ENCODE results near the gene HOXB9.
A peak's percentile ranks its signal among the peaks of the same experiment; 100 is the strongest.

The HOXB9 gene

DNA sequence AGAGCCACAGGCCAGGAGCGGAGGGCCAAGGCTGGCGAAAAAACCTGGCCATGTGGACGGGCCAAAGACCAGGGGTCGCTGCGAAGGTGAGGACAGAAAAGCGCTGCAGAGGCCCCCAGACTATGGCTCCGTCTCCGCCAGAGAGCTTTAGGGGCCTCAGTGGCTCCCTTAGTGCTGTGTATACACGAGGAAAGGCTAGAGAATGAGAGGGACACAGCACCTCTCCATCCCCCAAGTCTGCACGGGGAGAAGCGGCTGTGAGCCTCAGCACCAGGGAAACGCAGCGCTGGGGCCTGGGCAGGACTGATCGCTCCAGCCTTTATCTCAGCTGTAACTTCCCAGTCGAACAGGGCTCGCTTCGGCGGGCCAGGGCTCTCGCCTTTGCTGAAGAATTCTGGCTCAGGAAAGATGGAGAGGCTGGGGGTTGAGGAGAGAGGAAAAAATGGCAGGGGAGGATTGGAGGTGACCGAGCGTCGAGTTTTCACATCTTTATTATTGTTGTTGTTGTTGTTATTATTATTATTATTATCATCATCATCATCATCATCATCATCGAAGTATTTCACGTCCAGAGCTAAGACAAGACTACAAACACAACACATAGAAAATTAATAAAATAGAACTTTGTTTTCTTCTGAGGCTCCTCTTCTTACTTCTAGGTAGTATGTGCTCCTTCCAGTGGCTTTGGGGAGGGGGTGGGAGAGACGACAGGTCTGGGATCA is 30.7 kb downstream of the HOXB9 start:
- Mint-ChIP-seq H3K4me3 (no peak overlapping the region), H3K27ac (no peak overlapping the region), H3K9me3 (no peaks in the 10 kb centered on the region), H3K27me3 (peaks cover 100% of the 10 kb centered on the region), H3K36me3 (ENCODE audit: low read depth) (no peaks in the 10 kb centered on the region), H3K4me1 (ENCODE audit: low read depth) (peaks cover 51% of the 10 kb centered on the region)
- intact Hi-C loops (cut with micrococcal nuclease), result no loop called here

GRCh38 chr17:48594538-48595277 is 31.4 kb downstream of the HOXB9 start:
- intact Hi-C loops (cut with micrococcal nuclease), result loop anchor here (5.0 kb wide), 1 partner anchor 257 kb away; no protein-coding TSS in a partner anchor
- Mint-ChIP-seq H3K36me3 (ENCODE audit: low read depth) (no peaks in the 10 kb centered on the region), H3K4me3 (no peak overlapping the region), H3K4me1 (ENCODE audit: low read depth) (peaks cover 59% of the 10 kb centered on the region), H3K27ac (no peak overlapping the region), H3K27me3 (peaks cover 100% of the 10 kb centered on the region), H3K9me3 (no peaks in the 10 kb centered on the region)

DNA sequence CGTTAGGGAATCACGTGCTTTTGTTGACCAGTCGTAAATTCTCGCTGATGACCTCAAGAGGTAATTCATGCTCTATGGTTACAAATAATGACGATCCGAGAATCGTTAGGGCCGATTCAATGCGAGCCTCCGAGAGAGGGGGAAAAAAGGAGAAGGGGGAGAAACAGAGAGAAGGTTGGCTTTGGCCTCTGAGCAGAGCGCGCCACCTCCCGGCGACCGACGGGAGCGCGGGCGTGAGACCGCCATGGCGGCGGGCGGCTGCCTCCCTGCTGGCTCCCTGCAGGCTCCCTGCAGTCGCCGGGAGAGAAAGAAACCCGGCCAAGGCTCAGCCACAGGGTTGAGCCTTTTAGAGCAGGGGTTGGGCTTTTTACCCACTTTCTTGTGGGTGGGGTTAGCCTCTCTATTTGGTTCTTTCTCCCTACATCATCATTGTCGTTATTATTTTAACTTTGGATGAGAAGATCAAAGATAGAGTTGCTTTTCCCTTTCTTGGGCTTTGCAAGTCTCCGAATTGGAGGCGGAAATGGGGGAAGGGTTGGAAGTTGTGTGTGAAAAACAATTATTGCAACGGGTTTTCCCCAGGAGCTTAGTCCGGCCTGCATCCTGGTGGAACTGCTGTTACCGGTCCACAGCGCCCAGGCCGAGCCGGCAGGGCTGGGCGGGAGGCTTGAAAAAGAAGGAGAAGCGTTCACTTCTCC is 32.2 kb downstream of the HOXB9 start:
- intact Hi-C loops (cut with micrococcal nuclease), result loop anchor here (2.0 to 5.0 kb wide), 2 partner anchors 241 to 257 kb away; no protein-coding TSS in a partner anchor
- no peak overlapping the region for H3K4me3 Mint-ChIP-seq
- H3K9me3 Mint-ChIP-seq, result no peaks in the 10 kb centered on the region
- H3K4me1 Mint-ChIP-seq (ENCODE audit: low read depth), result peaks cover 61% of the 10 kb centered on the region
- peaks cover 100% of the 10 kb centered on the region for H3K27me3 Mint-ChIP-seq
- no peak overlapping the region for H3K27ac Mint-ChIP-seq
- H3K36me3 Mint-ChIP-seq (ENCODE audit: low read depth), result no peaks in the 10 kb centered on the region

DNA sequence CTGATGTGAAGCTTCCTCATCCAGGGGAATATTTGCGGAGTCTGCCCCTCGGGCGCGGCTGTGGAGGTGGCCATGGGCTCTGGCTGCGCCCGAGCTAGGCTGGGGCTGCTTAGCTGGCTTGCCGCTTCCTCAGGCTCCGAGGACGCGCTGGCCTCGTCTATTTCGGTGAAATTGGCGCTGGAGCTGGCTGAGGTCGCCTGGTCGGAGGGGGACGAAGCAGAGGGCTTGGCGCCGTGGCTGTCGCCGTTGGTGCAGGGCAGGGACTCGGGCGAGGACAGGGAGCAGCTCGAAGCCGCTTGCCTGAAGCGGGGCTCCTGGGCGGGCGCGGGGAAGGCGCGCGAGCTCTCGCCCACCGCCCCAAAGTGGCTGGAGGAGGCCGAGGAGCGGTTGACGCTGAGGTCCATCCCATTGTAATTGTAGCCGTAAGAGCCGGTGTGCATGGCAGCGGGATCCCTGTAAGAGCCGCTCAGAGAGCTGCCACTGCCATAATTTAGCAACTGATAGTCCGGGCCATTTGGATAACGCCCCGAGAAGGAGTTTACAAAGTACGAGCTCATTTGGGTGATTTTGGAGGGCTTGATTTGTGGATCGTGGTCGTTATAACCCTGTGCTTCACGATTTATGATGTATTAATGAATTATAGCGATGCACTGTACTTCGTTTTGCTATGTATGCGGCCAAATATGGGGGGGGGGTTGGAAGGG is 32.9 kb downstream of the HOXB9 start, which contains the start of gene HOXB5:
HOXB5 (minus strand) TSS at position 654 of the 704 bp plus-strand sequence; CDS start at position 557, 97 bp downstream.
- Mint-ChIP-seq H3K36me3 (ENCODE audit: low read depth) (no peaks in the 10 kb centered on the region), H3K4me3 (peak within 1 kb of the TSS; percentile 47), H3K27ac (no peak within 1 kb of the TSS), H3K9me3 (no peaks in the 10 kb centered on the region), H3K27me3 (peaks cover 100% of the 10 kb centered on the region), H3K4me1 (ENCODE audit: low read depth) (peaks cover 58% of the 10 kb centered on the region)
- intact Hi-C loops (cut with micrococcal nuclease), result loop anchor here (2.0 to 5.0 kb wide), 2 partner anchors 240 to 256 kb away; no protein-coding TSS in a partner anchor

GRCh38 chr17:48592577-48592976 is 33.6 kb downstream of the HOXB9 start:
- intact Hi-C loops (cut with micrococcal nuclease), result loop anchor here (2.0 to 5.0 kb wide), 2 partner anchors 240 to 255 kb away; no protein-coding TSS in a partner anchor
- H3K4me3 Mint-ChIP-seq, result no peak overlapping the region
- peaks cover 100% of the 10 kb centered on the region for H3K27me3 Mint-ChIP-seq
- no peaks in the 10 kb centered on the region for H3K9me3 Mint-ChIP-seq
- H3K36me3 Mint-ChIP-seq (ENCODE audit: low read depth), result no peaks in the 10 kb centered on the region
- no peak overlapping the region for H3K27ac Mint-ChIP-seq
- H3K4me1 Mint-ChIP-seq (ENCODE audit: low read depth), result peaks cover 58% of the 10 kb centered on the region

- Mint-ChIP-seq H3K27ac (no peak overlapping the region), H3K36me3 (ENCODE audit: low read depth) (no peaks in the 10 kb centered on the region), H3K9me3 (no peaks in the 10 kb centered on the region), H3K4me1 (ENCODE audit: low read depth) (peaks cover 58% of the 10 kb centered on the region), H3K4me3 (no peak overlapping the region), H3K27me3 (peaks cover 100% of the 10 kb centered on the region)
- intact Hi-C loops (cut with micrococcal nuclease), result loop anchor here (2.0 to 5.0 kb wide), 2 partner anchors 239 to 255 kb away; no protein-coding TSS in a partner anchor
Measured at GRCh38 chr17:48592057-48592514, 34.1 kb downstream of the HOXB9 start.

GRCh38 chr17:48591255-48592056 is 34.7 kb downstream of the HOXB9 start:
- peaks cover 100% of the 10 kb centered on the region for H3K27me3 Mint-ChIP-seq
- no peaks in the 10 kb centered on the region for H3K9me3 Mint-ChIP-seq
- peaks cover 58% of the 10 kb centered on the region for H3K4me1 Mint-ChIP-seq (ENCODE audit: low read depth)
- H3K4me3 Mint-ChIP-seq, result no peak overlapping the region
- intact Hi-C loops (cut with micrococcal nuclease), result loop anchor here (2.0 to 5.0 kb wide), 2 partner anchors 239 to 254 kb away; no protein-coding TSS in a partner anchor
- H3K27ac Mint-ChIP-seq, result no peak overlapping the region
- no peaks in the 10 kb centered on the region for H3K36me3 Mint-ChIP-seq (ENCODE audit: low read depth)

GRCh38 chr17:48590607-48591161 is 35.5 kb downstream of the HOXB9 start:
- Mint-ChIP-seq H3K4me1 (ENCODE audit: low read depth) (peaks cover 62% of the 10 kb centered on the region), H3K36me3 (ENCODE audit: low read depth) (no peaks in the 10 kb centered on the region), H3K4me3 (no peak overlapping the region), H3K9me3 (no peaks in the 10 kb centered on the region), H3K27ac (no peak overlapping the region), H3K27me3 (peaks cover 100% of the 10 kb centered on the region)
- intact Hi-C loops (cut with micrococcal nuclease), result loop anchor here (5.0 kb wide), 1 partner anchor 253 kb away; no protein-coding TSS in a partner anchor

GRCh38 chr17:48589831-48590606 is 36.1 kb downstream of the HOXB9 start, which contains the start of gene HOXB3:
TSS of gene HOXB3 (minus strand) at chr17:48590241. CDS start at chr17:48552474, 37,767 bp downstream.
- Mint-ChIP-seq H3K27ac (no peak within 1 kb of the TSS), H3K4me3 (no peak within 1 kb of the TSS), H3K27me3 (peaks cover 100% of the 10 kb centered on the region), H3K36me3 (ENCODE audit: low read depth) (no peaks in the 10 kb centered on the region), H3K9me3 (no peaks in the 10 kb centered on the region), H3K4me1 (ENCODE audit: low read depth) (peaks cover 68% of the 10 kb centered on the region)
- intact Hi-C loops (cut with micrococcal nuclease), result loop anchor here (5.0 kb wide), 1 partner anchor 253 kb away; no protein-coding TSS in a partner anchor

DNA sequence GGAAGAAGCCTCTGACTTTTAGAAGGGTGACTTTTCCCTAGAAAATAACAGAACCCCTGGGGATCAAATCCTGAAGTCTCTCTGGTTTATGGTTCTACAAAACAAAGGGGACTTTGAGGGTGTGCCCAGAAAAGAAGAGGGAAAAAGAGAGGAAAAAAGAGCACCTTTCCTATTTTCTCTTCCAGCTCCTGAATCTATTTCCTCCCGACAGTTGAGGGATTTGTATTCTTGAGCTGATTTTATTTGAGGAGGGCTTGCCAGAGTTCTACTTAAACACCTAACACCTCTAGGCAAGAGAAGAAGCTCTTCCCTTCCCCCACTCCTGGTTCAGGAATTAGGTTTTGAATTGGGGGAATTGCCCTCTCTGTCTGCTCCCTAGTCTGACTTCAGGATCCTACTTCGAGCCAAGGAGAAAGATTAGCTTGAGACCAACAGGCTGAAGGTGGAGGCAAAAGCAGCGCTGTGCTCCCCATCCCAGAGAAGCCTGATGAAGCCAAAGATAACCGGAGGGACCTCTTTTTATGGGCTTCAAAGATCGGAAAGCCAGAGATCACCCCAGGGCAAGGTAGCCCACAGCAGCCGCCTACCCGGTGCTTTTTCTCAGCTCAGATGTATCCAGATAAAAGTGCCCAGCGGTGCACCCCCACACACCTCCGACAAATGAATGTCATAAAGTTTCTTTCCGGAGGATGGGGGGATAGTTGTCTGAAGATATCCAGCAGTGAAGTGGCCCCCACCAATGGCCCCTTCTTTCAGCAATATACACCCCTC is 36.9 kb downstream of the HOXB9 start:
- intact Hi-C loops (cut with micrococcal nuclease), result no loop called here
- peaks cover 73% of the 10 kb centered on the region for H3K4me1 Mint-ChIP-seq (ENCODE audit: low read depth)
- peaks cover 100% of the 10 kb centered on the region for H3K27me3 Mint-ChIP-seq
- H3K4me3 Mint-ChIP-seq, result no peak overlapping the region
- no peak overlapping the region for H3K27ac Mint-ChIP-seq
- no peaks in the 10 kb centered on the region for H3K36me3 Mint-ChIP-seq (ENCODE audit: low read depth)
- H3K9me3 Mint-ChIP-seq, result no peaks in the 10 kb centered on the region

DNA sequence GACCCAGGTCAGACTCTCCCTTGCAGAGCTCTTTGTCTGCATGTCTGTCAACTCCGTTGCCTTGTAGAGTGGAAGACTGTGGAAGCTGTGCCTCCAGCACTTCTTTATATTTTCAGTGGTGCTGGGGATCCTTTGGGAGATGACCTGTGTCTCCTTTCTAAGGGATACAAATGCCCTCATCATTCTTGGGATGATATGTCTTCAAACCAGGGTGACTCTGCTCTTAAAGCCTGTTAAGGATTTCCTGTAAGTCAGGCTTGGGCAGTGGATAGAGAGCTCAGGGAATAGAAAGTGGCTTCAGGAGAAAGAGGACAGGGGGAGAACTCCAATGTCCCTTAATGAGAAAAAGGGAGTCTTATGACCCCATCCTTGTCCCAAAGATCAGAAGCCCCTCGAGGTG is 37.6 kb downstream of the HOXB9 start:
- intact Hi-C loops (cut with micrococcal nuclease), result no loop called here
- Mint-ChIP-seq H3K36me3 (ENCODE audit: low read depth) (no peaks in the 10 kb centered on the region), H3K4me3 (no peak overlapping the region), H3K4me1 (ENCODE audit: low read depth) (peaks cover 67% of the 10 kb centered on the region), H3K27me3 (peaks cover 100% of the 10 kb centered on the region), H3K9me3 (no peaks in the 10 kb centered on the region), H3K27ac (no peak overlapping the region)
